Suprapubic skin (tissue), 4 donors: ENCODE results near the gene NEUROD2. TPM values are rescaled to one million over a fixed set of nuclear protein-coding genes. Genes with fewer than 3 reads are reported as not detected.

Experiments
- DNase-seq, 2 donors: peaks; one replicate each; pipeline ENCODE4 v3.0.0-alpha.2; 2019; ENCODE audit warnings: low spot score in 2 of 2
- H3K27ac ChIP-seq: fragments of 200-600 bp; sonication (generic); one replicate; pipeline ENCODE4 v1.5.1; 2019
- H3K27me3 ChIP-seq: fragments of 200-600 bp; sonication (generic); one replicate; pipeline ENCODE4 v1.5.1; 2019
- H3K36me3 ChIP-seq: fragments of 200-600 bp; sonication (generic); one replicate; pipeline ENCODE4 v1.5.1; 2019
- H3K4me1 ChIP-seq: fragments of 200-600 bp; sonication (generic); one replicate; pipeline ENCODE4 v1.5.1; 2019
- H3K4me3 ChIP-seq: fragments of 200-600 bp; sonication (generic); one replicate; pipeline ENCODE4 v1.5.1; 2019; ENCODE audit warnings: mild to moderate bottlenecking
- H3K9me3 ChIP-seq: fragments of 200-600 bp; sonication (generic); one replicate; pipeline ENCODE4 v1.5.1; 2019
- CTCF ChIP-seq, 2 donors: fragments of 200-600 bp in 1 of 2; fragments of 450-650 bp in 1 of 2; sonication (generic) in 1 of 2; IDR thresholded peaks; one replicate each; pipeline ENCODE4 v1.5.1; 2016 to 2019; ENCODE audit warnings: antibody characterized with exemption in 2 of 2, mild to moderate bottlenecking in 1 of 2, moderate library complexity in 1 of 2
- EP300 ChIP-seq: sonication (generic); formaldehyde crosslinking; IDR thresholded peaks from one replicate; pipeline ENCODE4 v1.6.1; 2017; ENCODE audit warnings: antibody characterized with exemption
- POLR2A ChIP-seq, 2 donors: fragments of 450-650 bp; IDR thresholded peaks; one replicate each; pipeline ENCODE4 v1.6.1; 2017; ENCODE audit warnings: antibody characterized with exemption in 2 of 2, mild to moderate bottlenecking in 2 of 2, moderate library complexity in 2 of 2
- POLR2AphosphoS5 ChIP-seq, 3 donors: sonication (generic); formaldehyde crosslinking; IDR thresholded peaks; one replicate each; pipeline ENCODE4 v1.6.1; 2017; ENCODE audit warnings: antibody characterized with exemption in 3 of 3
- WGBS: methylation state at CpG from one replicate; pipeline ENCODE4 v1.1.5; 2018; 5-methylcytosine and 5-hydroxymethylcytosine counted together
- total RNA-seq, 4 donors: library from RNA; depleted of rRNA; stranded (reverse); fragments of >200 nt; gene quantifications; one replicate each; pipeline ENCODE4 v1.1.0, GENCODE V29; 2016

The NEUROD2 gene
- total RNA-seq, 4 donors from 2014 or later: not detected

- Histone ChIP-seq H3K4me3 (no peak overlapping the region), H3K36me3 (peaks cover 22% of the 10 kb centered on the region), H3K27ac (no peak overlapping the region), H3K4me1 (peaks cover 19% of the 10 kb centered on the region), H3K27me3 (no peaks in the 10 kb centered on the region), H3K9me3 (no peaks in the 10 kb centered on the region)
- WGBS: 81% methylated on average over 2 of the region's 2 CpGs
- TF ChIP-seq POLR2AphosphoS5 (IDR thresholded peaks at IDR 0.05) (no peak), CTCF (IDR thresholded peaks at IDR 0.05) (no peak), POLR2A (IDR thresholded peaks at IDR 0.05) (no peak), EP300 (no peak)
- DNase-seq: no peak
Measured at GRCh38 chr17:39572121-39572520, 35.6 kb downstream of the NEUROD2 start.

GRCh38 chr17:39569126-39569525 is 38.6 kb downstream of the NEUROD2 start:
- no peaks in the 10 kb centered on the region for H3K27me3 ChIP-seq
- no peak for DNase-seq
- H3K4me1 ChIP-seq: peaks cover 17% of the 10 kb centered on the region
- WGBS: 50% methylated on average over 1 of the region's 1 CpG
- H3K36me3 ChIP-seq: peaks cover 48% of the 10 kb centered on the region
- H3K4me3 ChIP-seq: no peak overlapping the region
- no peaks in the 10 kb centered on the region for H3K9me3 ChIP-seq
- no peak for TF ChIP-seq POLR2AphosphoS5 (IDR thresholded peaks at IDR 0.05)
- no peak for TF ChIP-seq EP300
- TF ChIP-seq POLR2A (IDR thresholded peaks at IDR 0.05): no peak
- no peak for TF ChIP-seq CTCF (IDR thresholded peaks at IDR 0.05)
- H3K27ac ChIP-seq: no peak overlapping the region

- peaks cover 48% of the 10 kb centered on the region for H3K36me3 ChIP-seq
- no peaks in the 10 kb centered on the region for H3K27me3 ChIP-seq
- H3K27ac ChIP-seq: no peak overlapping the region
- 60% methylated on average over 9 of the region's 9 CpGs for WGBS
- DNase-seq: no peak
- H3K9me3 ChIP-seq: no peaks in the 10 kb centered on the region
- TF ChIP-seq POLR2A (IDR thresholded peaks at IDR 0.05) (no peak), EP300 (no peak), CTCF (IDR thresholded peaks at IDR 0.05) (no peak), POLR2AphosphoS5 (IDR thresholded peaks at IDR 0.05) (no peak)
- no peak overlapping the region for H3K4me3 ChIP-seq
- peaks cover 14% of the 10 kb centered on the region for H3K4me1 ChIP-seq
Measured at GRCh38 chr17:39568702-39569101, 39.0 kb downstream of the NEUROD2 start.

DNA sequence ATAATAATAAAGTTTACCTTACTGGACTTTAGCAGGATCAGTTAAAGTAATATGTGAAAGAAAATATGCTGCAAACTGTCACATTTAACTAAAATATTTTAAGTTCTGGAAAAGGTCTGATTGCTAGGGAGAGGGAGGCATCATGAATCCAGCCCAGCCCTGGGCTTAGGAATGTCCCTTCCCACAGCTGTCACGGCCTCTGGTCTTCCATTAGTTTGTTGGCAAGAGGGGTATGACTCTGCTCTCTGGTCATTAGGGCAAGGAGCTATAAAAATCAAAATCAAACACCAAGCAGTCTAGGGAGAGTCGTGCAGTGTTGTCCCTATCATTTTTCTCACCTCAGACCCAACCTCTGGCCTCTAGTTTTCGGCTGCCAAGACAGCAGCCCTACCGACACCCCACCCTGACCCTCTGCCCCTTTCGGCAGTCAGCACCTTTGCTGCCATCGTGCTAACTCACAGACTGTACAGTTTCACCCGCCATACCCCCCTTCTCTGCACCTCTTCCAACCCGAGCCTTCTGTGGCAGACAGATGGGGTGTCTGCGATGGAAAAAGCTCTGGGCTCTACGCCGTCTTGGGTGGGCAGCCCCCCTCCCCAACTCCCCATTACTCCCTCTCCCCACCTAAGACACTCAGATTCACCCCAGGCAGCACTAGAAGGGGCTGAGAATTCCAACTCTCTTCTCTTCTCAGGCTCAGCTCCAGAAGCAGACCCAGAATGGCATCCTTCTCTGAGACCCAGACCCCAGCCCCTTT is 41.4 kb downstream of the NEUROD2 start:
- TF ChIP-seq POLR2AphosphoS5 (IDR thresholded peaks at IDR 0.05) (no peak), CTCF (IDR thresholded peaks at IDR 0.05) (no peak), POLR2A (IDR thresholded peaks at IDR 0.05) (no peak), EP300 (no peak)
- peaks cover 4% of the 10 kb centered on the region for H3K4me1 ChIP-seq
- no peaks in the 10 kb centered on the region for H3K27me3 ChIP-seq
- WGBS: 88% methylated on average over 11 of the region's 11 CpGs
- H3K27ac ChIP-seq: no peak overlapping the region
- H3K4me3 ChIP-seq: no peak overlapping the region
- peaks cover 56% of the 10 kb centered on the region for H3K36me3 ChIP-seq
- no peaks in the 10 kb centered on the region for H3K9me3 ChIP-seq
- DNase-seq: no peak

DNA sequence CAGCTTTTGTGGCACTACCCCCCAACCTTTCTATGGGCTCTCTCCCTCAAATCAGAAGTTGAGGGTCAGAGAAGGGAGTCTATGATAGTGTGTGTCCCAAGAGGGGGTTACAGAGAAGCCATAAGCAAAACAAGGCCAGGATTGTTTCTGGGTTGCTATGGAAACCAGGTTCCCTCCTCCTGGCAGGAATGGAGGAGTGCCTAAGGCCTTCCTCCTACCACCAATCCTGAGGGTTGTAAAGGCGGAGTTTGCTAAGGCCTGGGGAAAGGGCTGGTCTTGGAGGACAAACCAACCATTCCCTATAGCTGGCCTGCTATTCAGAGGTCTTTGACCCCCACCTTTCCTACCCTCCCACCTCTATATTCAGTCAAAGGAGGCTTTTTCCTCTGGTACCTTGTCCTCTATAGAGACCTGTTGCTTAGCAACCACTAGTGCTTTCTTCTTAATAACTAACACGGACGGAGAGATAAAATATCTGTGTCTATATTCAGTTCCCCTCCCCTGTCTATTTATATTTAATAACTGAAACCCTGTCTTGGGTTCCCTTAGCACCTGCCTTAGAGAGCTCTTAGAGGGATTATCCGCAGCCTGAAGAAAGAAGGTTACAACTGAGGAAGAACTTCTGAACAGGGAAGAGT is 43.4 kb downstream of the NEUROD2 start:
- Histone ChIP-seq H3K4me3 (no peak overlapping the region), H3K9me3 (no peaks in the 10 kb centered on the region), H3K36me3 (peaks cover 71% of the 10 kb centered on the region), H3K27me3 (no peaks in the 10 kb centered on the region), H3K4me1 (peaks cover 4% of the 10 kb centered on the region), H3K27ac (no peak overlapping the region)
- WGBS: 83% methylated on average over 4 of the region's 4 CpGs
- no peak for DNase-seq
- no peak for TF ChIP-seq POLR2A (IDR thresholded peaks at IDR 0.05)
- no peak for TF ChIP-seq CTCF (IDR thresholded peaks at IDR 0.05)
- no peak for TF ChIP-seq POLR2AphosphoS5 (IDR thresholded peaks at IDR 0.05)
